ENCODE results near the gene CYP24A1.

DNA sequence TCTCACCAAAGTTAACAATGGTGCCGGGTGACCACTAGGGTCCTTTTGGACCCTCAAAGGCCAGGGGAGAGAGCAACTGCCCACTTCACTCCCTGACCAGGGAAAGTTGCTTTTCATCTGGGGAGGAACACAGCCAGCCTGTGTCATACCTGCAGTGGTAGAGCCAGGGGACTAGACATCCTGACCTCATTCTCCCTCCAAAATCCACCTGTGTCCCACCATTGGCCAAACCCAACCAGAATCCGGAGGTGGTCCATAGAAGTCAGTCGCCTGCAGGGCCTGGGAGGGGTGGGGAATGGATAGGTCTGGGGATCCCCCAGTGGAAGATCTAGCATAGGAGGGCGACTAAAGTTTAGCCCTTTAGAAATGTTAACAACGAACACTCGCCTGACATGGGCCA lies 46.9 kb upstream of the CYP24A1 start:
- TF ChIP-seq, protein P1, sequence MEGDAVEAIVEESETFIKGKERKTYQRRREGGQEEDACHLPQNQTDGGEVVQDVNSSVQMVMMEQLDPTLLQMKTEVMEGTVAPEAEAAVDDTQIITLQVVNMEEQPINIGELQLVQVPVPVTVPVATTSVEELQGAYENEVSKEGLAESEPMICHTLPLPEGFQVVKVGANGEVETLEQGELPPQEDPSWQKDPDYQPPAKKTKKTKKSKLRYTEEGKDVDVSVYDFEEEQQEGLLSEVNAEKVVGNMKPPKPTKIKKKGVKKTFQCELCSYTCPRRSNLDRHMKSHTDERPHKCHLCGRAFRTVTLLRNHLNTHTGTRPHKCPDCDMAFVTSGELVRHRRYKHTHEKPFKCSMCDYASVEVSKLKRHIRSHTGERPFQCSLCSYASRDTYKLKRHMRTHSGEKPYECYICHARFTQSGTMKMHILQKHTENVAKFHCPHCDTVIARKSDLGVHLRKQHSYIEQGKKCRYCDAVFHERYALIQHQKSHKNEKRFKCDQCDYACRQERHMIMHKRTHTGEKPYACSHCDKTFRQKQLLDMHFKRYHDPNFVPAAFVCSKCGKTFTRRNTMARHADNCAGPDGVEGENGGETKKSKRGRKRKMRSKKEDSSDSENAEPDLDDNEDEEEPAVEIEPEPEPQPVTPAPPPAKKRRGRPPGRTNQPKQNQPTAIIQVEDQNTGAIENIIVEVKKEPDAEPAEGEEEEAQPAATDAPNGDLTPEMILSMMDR (conservative IDR thresholded peaks at IDR 0.05) = no peak
- no peak for TF ChIP-seq ZFX (IDR thresholded peaks at IDR 0.05)
